ENCODE results near the gene FAM168B. TPM values are rescaled to one million over a fixed set of nuclear protein-coding genes. Genes with fewer than 3 reads are reported as not detected.

The FAM168B gene
- polyA plus RNA-seq, 1 donor (not counting 4 experiments of a cell fraction or from before 2014, with no cell fraction given), result 50.8 TPM

DNA sequence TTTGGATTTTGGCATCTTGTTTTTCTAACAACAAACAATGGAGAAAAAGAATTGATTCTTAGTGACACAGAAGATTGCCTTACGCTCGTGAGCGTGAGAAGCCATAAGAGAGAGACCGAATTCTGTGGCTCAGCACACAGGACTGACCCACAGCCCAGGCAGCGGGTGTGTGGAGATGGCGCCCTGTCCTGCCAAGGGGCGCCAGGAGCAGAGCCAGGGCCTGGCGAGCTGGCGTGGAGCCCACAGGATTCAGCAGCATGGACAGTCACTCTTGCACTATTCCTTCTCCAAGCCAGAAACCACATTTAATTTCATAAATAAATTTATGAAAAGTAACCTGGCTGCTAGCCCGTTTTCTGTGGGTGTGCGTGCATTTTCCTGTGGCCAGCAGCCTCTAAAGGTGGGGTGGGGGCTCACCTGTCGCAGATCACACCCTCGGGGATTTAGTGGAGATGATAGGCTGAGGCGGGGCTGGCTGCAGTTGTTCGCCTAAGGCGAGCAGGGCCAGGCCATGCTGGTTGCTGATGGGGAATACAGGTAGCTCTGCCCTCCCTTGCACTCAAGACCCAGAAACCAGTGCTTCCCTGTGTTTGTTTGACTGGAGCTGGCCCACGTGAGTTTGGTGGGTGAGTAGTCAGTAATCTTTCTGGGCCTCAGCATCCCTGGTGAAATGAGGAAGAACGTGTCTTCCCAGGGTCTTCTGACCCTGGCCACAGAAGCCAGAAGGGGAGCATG, 46.2 kb downstream of the FAM168B start:
- no peak overlapping the region for H3K4me3 ChIP-seq (ENCODE audit: control insufficient read depth in 2 of 3, extremely low read depth in 1 of 3, insufficient read depth in 2 of 3, low read depth in 1 of 3, low read length in 3 of 3)
- H3K9ac ChIP-seq (ENCODE audit: control insufficient read depth, extremely low read depth, insufficient read depth, low read length), result no peak overlapping the region
- dilution Hi-C loops (cut with MboI; ENCODE audit: extremely low pct_ligation_motif_present, low sequenced_read_pairs), result no loop called here
- no peaks in the 10 kb centered on the region for H3K27me3 ChIP-seq (ENCODE audit: control insufficient read depth, extremely low read depth, insufficient read depth, low read length)
- FAIRE-seq, result no peak
- no peaks in the 10 kb centered on the region for H3K9me3 ChIP-seq (ENCODE audit: control insufficient read depth, low read depth, low read length)
- no peak overlapping the region for H3K4me2 ChIP-seq (ENCODE audit: control insufficient read depth, extremely low read depth, insufficient read depth, low read depth, low read length)
- H3K79me2 ChIP-seq (ENCODE audit: control insufficient read depth, insufficient read depth, low read length), result no peaks in the 10 kb centered on the region
- H3K9me1 ChIP-seq (ENCODE audit: control insufficient read depth, extremely low read depth, insufficient read depth, low read length), result no peaks in the 10 kb centered on the region
- TF ChIP-seq, protein P1, sequence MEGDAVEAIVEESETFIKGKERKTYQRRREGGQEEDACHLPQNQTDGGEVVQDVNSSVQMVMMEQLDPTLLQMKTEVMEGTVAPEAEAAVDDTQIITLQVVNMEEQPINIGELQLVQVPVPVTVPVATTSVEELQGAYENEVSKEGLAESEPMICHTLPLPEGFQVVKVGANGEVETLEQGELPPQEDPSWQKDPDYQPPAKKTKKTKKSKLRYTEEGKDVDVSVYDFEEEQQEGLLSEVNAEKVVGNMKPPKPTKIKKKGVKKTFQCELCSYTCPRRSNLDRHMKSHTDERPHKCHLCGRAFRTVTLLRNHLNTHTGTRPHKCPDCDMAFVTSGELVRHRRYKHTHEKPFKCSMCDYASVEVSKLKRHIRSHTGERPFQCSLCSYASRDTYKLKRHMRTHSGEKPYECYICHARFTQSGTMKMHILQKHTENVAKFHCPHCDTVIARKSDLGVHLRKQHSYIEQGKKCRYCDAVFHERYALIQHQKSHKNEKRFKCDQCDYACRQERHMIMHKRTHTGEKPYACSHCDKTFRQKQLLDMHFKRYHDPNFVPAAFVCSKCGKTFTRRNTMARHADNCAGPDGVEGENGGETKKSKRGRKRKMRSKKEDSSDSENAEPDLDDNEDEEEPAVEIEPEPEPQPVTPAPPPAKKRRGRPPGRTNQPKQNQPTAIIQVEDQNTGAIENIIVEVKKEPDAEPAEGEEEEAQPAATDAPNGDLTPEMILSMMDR (optimal IDR thresholded peaks at IDR 0.05 in 1 of 3, IDR thresholded peaks at IDR 0.05 in 1 of 3, conservative IDR thresholded peaks at IDR 0.05 in 1 of 3; ENCODE audit: extremely low read depth in 1 of 3, insufficient read depth in 2 of 3, low read length in 3 of 3), result no peak
- no peak for TF ChIP-seq EZH2 (IDR thresholded peaks at IDR 0.05; ENCODE audit: low read length)
- H3K36me3 ChIP-seq (ENCODE audit: control insufficient read depth in 2 of 2, extremely low read depth in 1 of 2, insufficient read depth in 2 of 2, low read length in 2 of 2), result peaks cover 11 to 35% of the 10 kb centered on the region in 2 experiments
- DNase-seq (ENCODE audit: low read depth, low spot score), result no peak
- H2AFZ ChIP-seq (ENCODE audit: control insufficient read depth, low read length), result no peak overlapping the region
- H3K4me1 ChIP-seq (ENCODE audit: control insufficient read depth, extremely low read depth, insufficient read depth, low read length), result no peaks in the 10 kb centered on the region
- H4K20me1 ChIP-seq (ENCODE audit: control insufficient read depth, extremely low read depth, insufficient read depth, low read length), result no peaks in the 10 kb centered on the region
- H3K27ac ChIP-seq (ENCODE audit: control insufficient read depth, insufficient read depth, low read length), result no peak overlapping the region

DNA sequence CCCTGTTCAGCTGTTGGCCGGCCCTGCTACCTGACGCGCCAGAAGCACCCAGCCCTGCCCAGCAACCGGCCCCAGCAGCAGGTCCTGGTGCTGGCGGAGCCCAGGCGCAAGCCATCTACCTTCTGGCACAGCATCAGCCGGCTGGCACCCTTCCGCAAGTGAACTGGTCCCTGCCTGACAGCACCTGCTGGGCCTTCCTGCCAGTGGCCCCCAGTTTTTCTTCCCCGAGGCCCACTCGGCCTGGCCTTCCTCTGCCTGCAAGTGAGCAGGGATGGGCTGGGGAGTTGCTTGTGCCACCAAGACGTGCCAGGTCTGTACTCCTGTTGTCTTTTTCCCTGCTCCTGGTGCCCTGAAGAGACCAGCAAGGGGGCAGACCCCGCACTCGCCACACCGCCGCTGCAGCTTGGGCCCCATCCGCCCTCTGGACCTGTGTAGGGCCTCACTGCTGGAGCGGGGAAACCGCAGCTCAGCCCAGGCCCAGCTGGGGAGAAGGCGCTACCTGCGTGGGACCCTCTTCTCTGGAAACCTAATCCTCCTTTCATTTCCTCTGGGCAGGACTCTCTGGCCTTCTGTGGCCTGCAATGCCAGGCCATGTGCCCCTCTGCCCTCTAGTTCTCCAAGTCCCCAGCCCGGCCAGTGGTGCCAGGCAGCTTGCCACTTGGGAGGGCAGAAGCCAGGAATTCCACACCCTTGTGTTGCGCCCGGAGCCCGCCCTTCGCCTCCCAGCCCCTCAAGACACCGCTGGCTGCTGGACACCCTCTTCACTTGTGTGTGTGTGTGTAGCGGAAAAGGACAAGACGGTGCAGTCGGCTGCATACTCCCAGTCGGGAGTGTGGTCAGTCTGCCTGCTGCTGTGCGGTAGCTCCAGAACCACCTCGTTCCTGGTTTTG, 47.0 kb downstream of the FAM168B start:
- no peak overlapping the region for H2AFZ ChIP-seq (ENCODE audit: control insufficient read depth, low read length)
- FAIRE-seq, result no peak

More for the DNA sequence above, 47.0 kb downstream of the FAM168B start:
- no peaks in the 10 kb centered on the region for H3K4me1 ChIP-seq (ENCODE audit: control insufficient read depth, extremely low read depth, insufficient read depth, low read length)
- H3K9ac ChIP-seq (ENCODE audit: control insufficient read depth, extremely low read depth, insufficient read depth, low read length), result no peak overlapping the region
- H3K4me2 ChIP-seq (ENCODE audit: control insufficient read depth, extremely low read depth, insufficient read depth, low read depth, low read length), result no peak overlapping the region
- dilution Hi-C loops (cut with MboI; ENCODE audit: extremely low pct_ligation_motif_present, low sequenced_read_pairs), result no loop called here
- DNase-seq (ENCODE audit: low read depth, low spot score), result no peak
- peaks cover 14 to 37% of the 10 kb centered on the region in 2 experiments for H3K36me3 ChIP-seq (ENCODE audit: control insufficient read depth in 2 of 2, extremely low read depth in 1 of 2, insufficient read depth in 2 of 2, low read length in 2 of 2)
- no peaks in the 10 kb centered on the region for H3K9me1 ChIP-seq (ENCODE audit: control insufficient read depth, extremely low read depth, insufficient read depth, low read length)
- no peak overlapping the region for H3K27ac ChIP-seq (ENCODE audit: control insufficient read depth, insufficient read depth, low read length)
- no peaks in the 10 kb centered on the region for H3K9me3 ChIP-seq (ENCODE audit: control insufficient read depth, low read depth, low read length)
- H4K20me1 ChIP-seq (ENCODE audit: control insufficient read depth, extremely low read depth, insufficient read depth, low read length), result no peaks in the 10 kb centered on the region
- TF ChIP-seq EZH2 (IDR thresholded peaks at IDR 0.05; ENCODE audit: low read length), result no peak
- TF ChIP-seq, protein P1 (optimal IDR thresholded peaks at IDR 0.05 in 1 of 3, IDR thresholded peaks at IDR 0.05 in 1 of 3, conservative IDR thresholded peaks at IDR 0.05 in 1 of 3; ENCODE audit: extremely low read depth in 1 of 3, insufficient read depth in 2 of 3, low read length in 3 of 3), result no peak
- H3K4me3 ChIP-seq (ENCODE audit: control insufficient read depth in 2 of 3, extremely low read depth in 1 of 3, insufficient read depth in 2 of 3, low read depth in 1 of 3, low read length in 3 of 3), result no peak overlapping the region
- no peaks in the 10 kb centered on the region for H3K27me3 ChIP-seq (ENCODE audit: control insufficient read depth, extremely low read depth, insufficient read depth, low read length)
- H3K79me2 ChIP-seq (ENCODE audit: control insufficient read depth, insufficient read depth, low read length), result no peaks in the 10 kb centered on the region

All from keratinocyte (primary cell).